Neural cell (in vitro differentiated cells): ENCODE measurements around the gene RASA1. TPM values are rescaled to one million over a fixed set of nuclear protein-coding genes. Genes with fewer than 3 reads are reported as not detected.

Experiments
- H2AFZ ChIP-seq: fragments of 200-600, 300-800 bp; sonication (generic), shearing (Covaris generic); 2 replicates; pipeline ENCODE4 v1.6.0; 2014; ENCODE audit warnings: low read depth, mild to moderate bottlenecking, antibody characterized with exemption, low read length, moderate library complexity
- H3F3A ChIP-seq: fragments of 200-600 bp; shearing (Covaris generic); 2 replicates; pipeline ENCODE4 v1.6.1; 2016; ENCODE audit warnings: mild to moderate bottlenecking, moderate library complexity, mixed read lengths, antibody characterized with exemption, low read length; ENCODE audit not compliant: insufficient read depth, poor library complexity, severe bottlenecking
- H3K27ac ChIP-seq: fragments of 200-600, 300-800 bp; sonication (generic), shearing (Covaris generic); 2 replicates; pipeline ENCODE4 v1.5.1; 2014; ENCODE audit warnings: mild to moderate bottlenecking, low read length, moderate library complexity
- H3K27me3 ChIP-seq: fragments of 300-800, 200-600 bp; sonication (generic), shearing (Covaris generic); 2 replicates; pipeline ENCODE4 v1.6.0; 2014; ENCODE audit warnings: mild to moderate bottlenecking, low read depth, low read length, moderate library complexity; ENCODE audit not compliant: insufficient read depth
- H3K36me3 ChIP-seq: fragments of 300-800, 200-600 bp; sonication (generic), shearing (Covaris generic); 2 replicates; pipeline ENCODE4 v1.5.1; 2014; ENCODE audit warnings: mild to moderate bottlenecking, antibody characterized with exemption, low read length, moderate library complexity; ENCODE audit not compliant: insufficient read depth
- H3K4me2 ChIP-seq: fragments of 300-800, 200-600 bp; sonication (generic), shearing (Covaris generic); 2 replicates; pipeline ENCODE4 v1.6.0; 2014; ENCODE audit warnings: mild to moderate bottlenecking, low read length
- H3K4me3 ChIP-seq: fragments of 300-800, 200-600 bp; sonication (generic), shearing (Covaris generic); 2 replicates; pipeline ENCODE4 v1.5.1; 2014; ENCODE audit warnings: mild to moderate bottlenecking, low read length, moderate library complexity
- H3K79me2 ChIP-seq: fragments of 200-600 bp; shearing (Covaris generic); replicated peaks from 2 replicates; pipeline ENCODE4 v1.6.0; 2014; ENCODE audit warnings: mild to moderate bottlenecking, low read length, moderate library complexity; ENCODE audit not compliant: insufficient read depth
- H3K9ac ChIP-seq: fragments of 300-800, 200-600 bp; sonication (generic), shearing (Covaris generic); 2 replicates; pipeline ENCODE4 v1.6.1; 2016; ENCODE audit warnings: mild to moderate bottlenecking, low read length, mixed read lengths
- H3K9me2 ChIP-seq: fragments of 200-600 bp; shearing (Covaris generic); 2 replicates; pipeline ENCODE4 v1.6.1; 2016; ENCODE audit warnings: mild to moderate bottlenecking, low read length, mixed read lengths; ENCODE audit not compliant: insufficient read depth
- H3K9me3 ChIP-seq: fragments of 200-600, 300-800 bp; sonication (generic), shearing (Covaris generic); 2 replicates; pipeline ENCODE4 v1.6.1; 2016; ENCODE audit warnings: mild to moderate bottlenecking, mixed run types, low read length, moderate library complexity, mixed read lengths
- H4K20me1 ChIP-seq: fragments of 200-600 bp; shearing (Covaris generic); 2 replicates; pipeline ENCODE4 v1.6.1; 2016; ENCODE audit warnings: mild to moderate bottlenecking, mixed run types; ENCODE audit not compliant: insufficient read depth
- EP300 ChIP-seq: fragments of 450-650 bp; conservative IDR thresholded peaks from 2 replicates; pipeline ENCODE4 v1.6.1; 2014; ENCODE audit warnings: antibody characterized with exemption, mild to moderate bottlenecking, moderate library complexity; ENCODE audit not compliant: poor library complexity, severe bottlenecking
- EZH2 ChIP-seq: fragments of 200-600, 300-800 bp; shearing (Covaris generic), sonication (generic); IDR thresholded peaks from 2 replicates; pipeline ENCODE4 v1.6.1; 2014; ENCODE audit warnings: antibody characterized with exemption, low read length, borderline replicate concordance, mild to moderate bottlenecking; ENCODE audit not compliant: insufficient read depth, poor library complexity, severe bottlenecking
- MXI1 ChIP-seq: fragments of 450-650 bp; conservative IDR thresholded peaks from 2 replicates; pipeline ENCODE4 v1.6.1; 2014; ENCODE audit warnings: antibody characterized with exemption, mild to moderate bottlenecking; ENCODE audit not compliant: poor library complexity, severe bottlenecking
- POLR2AphosphoS5 ChIP-seq: IDR thresholded peaks from 2 replicates; pipeline ENCODE4 v1.6.1; 2012
- RAD21 ChIP-seq: fragments of 450-650 bp; conservative IDR thresholded peaks from 2 replicates; pipeline ENCODE4 v1.6.1; 2014; ENCODE audit warnings: antibody characterized with exemption, mild to moderate bottlenecking, moderate library complexity
- SMC3 ChIP-seq: fragments of 450-650 bp; conservative IDR thresholded peaks from 2 replicates; pipeline ENCODE4 v1.6.1; 2014; ENCODE audit warnings: antibody characterized with exemption, mild to moderate bottlenecking, moderate library complexity; ENCODE audit not compliant: poor library complexity
- TAF1 ChIP-seq: IDR thresholded peaks from 2 replicates; pipeline ENCODE4 v1.6.1; 2012; ENCODE audit warnings: low read depth
- polyA plus RNA-seq: library from polyadenylated mRNA; depleted of rRNA; stranded (reverse); fragments of >200 nt; gene quantifications from 2 replicates; pipeline ENCODE4 v1.2.3, GENCODE V29; 2014
- TF ChIP-seq, protein P1 (sequence below): IDR thresholded peaks from 2 replicates; pipeline ENCODE4 v1.6.1; 2012; ENCODE audit warnings: borderline replicate concordance
- TF ChIP-seq, protein P2 (sequence below): fragments of 450-650 bp; IDR thresholded peaks from 2 replicates; pipeline ENCODE4 v1.5.1; 2014; ENCODE audit warnings: antibody characterized with exemption, mild to moderate bottlenecking, moderate library complexity; ENCODE audit not compliant: poor library complexity, severe bottlenecking

RASA1 gene
- polyA plus RNA-seq, 1 donor from 2014 or later: 72.8 TPM

DNA sequence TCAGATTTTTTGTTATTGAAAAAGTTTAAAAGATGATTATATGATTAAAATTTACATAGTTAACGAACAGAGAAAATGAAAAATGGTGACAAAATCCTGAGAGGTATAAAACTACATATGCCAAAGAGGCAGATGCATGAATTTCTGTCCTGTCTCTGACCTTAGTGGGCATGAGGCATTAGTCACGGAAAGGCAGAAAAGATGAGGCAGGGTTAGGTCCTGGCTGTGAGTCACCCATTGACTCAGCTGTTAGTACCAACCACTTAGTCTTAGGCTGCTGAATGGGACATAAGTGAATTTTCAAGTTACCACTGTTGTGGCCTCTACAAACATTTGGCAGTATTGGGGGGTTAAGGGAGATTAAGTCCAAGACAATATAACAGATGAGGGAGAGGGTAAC lies 33.1 kb downstream of the RASA1 start:
- no peak overlapping the region for H3K9ac ChIP-seq
- H3K27me3 ChIP-seq: no peaks in the 10 kb centered on the region
- H3K36me3 ChIP-seq: peaks cover 9% of the 10 kb centered on the region
- no peaks in the 10 kb centered on the region for H3F3A ChIP-seq
- no peak overlapping the region for H2AFZ ChIP-seq
- H3K27ac ChIP-seq: no peak overlapping the region
- no peaks in the 10 kb centered on the region for H4K20me1 ChIP-seq
- TF ChIP-seq, protein P1, sequence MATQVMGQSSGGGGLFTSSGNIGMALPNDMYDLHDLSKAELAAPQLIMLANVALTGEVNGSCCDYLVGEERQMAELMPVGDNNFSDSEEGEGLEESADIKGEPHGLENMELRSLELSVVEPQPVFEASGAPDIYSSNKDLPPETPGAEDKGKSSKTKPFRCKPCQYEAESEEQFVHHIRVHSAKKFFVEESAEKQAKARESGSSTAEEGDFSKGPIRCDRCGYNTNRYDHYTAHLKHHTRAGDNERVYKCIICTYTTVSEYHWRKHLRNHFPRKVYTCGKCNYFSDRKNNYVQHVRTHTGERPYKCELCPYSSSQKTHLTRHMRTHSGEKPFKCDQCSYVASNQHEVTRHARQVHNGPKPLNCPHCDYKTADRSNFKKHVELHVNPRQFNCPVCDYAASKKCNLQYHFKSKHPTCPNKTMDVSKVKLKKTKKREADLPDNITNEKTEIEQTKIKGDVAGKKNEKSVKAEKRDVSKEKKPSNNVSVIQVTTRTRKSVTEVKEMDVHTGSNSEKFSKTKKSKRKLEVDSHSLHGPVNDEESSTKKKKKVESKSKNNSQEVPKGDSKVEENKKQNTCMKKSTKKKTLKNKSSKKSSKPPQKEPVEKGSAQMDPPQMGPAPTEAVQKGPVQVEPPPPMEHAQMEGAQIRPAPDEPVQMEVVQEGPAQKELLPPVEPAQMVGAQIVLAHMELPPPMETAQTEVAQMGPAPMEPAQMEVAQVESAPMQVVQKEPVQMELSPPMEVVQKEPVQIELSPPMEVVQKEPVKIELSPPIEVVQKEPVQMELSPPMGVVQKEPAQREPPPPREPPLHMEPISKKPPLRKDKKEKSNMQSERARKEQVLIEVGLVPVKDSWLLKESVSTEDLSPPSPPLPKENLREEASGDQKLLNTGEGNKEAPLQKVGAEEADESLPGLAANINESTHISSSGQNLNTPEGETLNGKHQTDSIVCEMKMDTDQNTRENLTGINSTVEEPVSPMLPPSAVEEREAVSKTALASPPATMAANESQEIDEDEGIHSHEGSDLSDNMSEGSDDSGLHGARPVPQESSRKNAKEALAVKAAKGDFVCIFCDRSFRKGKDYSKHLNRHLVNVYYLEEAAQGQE: no peak
- TF ChIP-seq EZH2 (no peak), MXI1 (no peak), TAF1 (no peak)
- H3K79me2 ChIP-seq: peaks cover 70% of the 10 kb centered on the region
- no peak overlapping the region for H3K4me2 ChIP-seq
- H3K4me3 ChIP-seq: no peak overlapping the region
- H3K9me2 ChIP-seq: no peaks in the 10 kb centered on the region
- no peaks in the 10 kb centered on the region for H3K9me3 ChIP-seq

DNA sequence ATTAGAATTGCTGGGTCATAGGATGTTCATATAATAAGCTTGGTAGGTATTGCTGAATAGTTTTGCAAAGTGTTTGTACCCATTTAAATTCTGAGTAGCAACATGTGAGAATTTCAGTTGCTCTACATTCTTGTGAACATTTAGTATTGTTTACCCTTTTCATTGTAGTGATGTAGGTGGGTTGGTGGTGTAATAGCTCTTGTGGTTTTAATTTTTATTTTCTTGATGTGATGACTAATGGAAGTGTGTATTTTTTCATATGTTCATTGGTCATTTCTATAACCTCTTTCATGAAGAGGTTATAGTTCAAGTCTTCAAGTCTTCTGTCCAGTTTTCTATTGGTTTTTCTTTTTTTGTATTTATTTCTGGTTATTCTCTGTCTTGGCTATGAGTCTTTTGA lies 34.4 kb downstream of the RASA1 start:
- Histone ChIP-seq H4K20me1 (no peaks in the 10 kb centered on the region), H3K27me3 (no peaks in the 10 kb centered on the region), H2AFZ (no peak overlapping the region), H3K9me2 (no peaks in the 10 kb centered on the region), H3K27ac (no peak overlapping the region), H3F3A (no peaks in the 10 kb centered on the region), H3K36me3 (peaks cover 15% of the 10 kb centered on the region), H3K9ac (no peak overlapping the region), H3K4me3 (no peak overlapping the region), H3K9me3 (no peaks in the 10 kb centered on the region), H3K79me2 (peaks cover 64% of the 10 kb centered on the region), H3K4me2 (no peak overlapping the region)
- TF ChIP-seq SMC3 (no peak), TAF1 (no peak), POLR2AphosphoS5 (no peak), EZH2 (no peak), EP300 (no peak), MXI1 (no peak), RAD21 (no peak)
- TF ChIP-seq, protein P1: no peak
- TF ChIP-seq, protein P2, sequence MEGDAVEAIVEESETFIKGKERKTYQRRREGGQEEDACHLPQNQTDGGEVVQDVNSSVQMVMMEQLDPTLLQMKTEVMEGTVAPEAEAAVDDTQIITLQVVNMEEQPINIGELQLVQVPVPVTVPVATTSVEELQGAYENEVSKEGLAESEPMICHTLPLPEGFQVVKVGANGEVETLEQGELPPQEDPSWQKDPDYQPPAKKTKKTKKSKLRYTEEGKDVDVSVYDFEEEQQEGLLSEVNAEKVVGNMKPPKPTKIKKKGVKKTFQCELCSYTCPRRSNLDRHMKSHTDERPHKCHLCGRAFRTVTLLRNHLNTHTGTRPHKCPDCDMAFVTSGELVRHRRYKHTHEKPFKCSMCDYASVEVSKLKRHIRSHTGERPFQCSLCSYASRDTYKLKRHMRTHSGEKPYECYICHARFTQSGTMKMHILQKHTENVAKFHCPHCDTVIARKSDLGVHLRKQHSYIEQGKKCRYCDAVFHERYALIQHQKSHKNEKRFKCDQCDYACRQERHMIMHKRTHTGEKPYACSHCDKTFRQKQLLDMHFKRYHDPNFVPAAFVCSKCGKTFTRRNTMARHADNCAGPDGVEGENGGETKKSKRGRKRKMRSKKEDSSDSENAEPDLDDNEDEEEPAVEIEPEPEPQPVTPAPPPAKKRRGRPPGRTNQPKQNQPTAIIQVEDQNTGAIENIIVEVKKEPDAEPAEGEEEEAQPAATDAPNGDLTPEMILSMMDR: no peak
